ENCODE data around the gene PF4V1.

PF4V1 gene

GRCh38 chr4:73853718-73854473 lies 800 bp downstream of the PF4V1 start:
- TF ChIP-seq ZNF274 (IDR thresholded peaks at IDR 0.05; ENCODE audit: low read depth, low read length) = no peak
- no peak overlapping the region for H3K4me3 ChIP-seq (ENCODE audit: low read length)

- TF ChIP-seq ZNF274 (IDR thresholded peaks at IDR 0.05; ENCODE audit: low read depth, low read length) = no peak
- no peak overlapping the region for H3K4me3 ChIP-seq (ENCODE audit: low read length)
These were observed 2.3 kb downstream of the PF4V1 start for GRCh38 chr4:73855406-73855805.

GRCh38 chr4:73856518-73856917 lies 3.4 kb downstream of the PF4V1 start:
- TF ChIP-seq ZNF274 (IDR thresholded peaks at IDR 0.05; ENCODE audit: low read depth, low read length) = no peak
- H3K4me3 ChIP-seq (ENCODE audit: low read length) = no peak overlapping the region

- TF ChIP-seq ZNF274 (IDR thresholded peaks at IDR 0.05; ENCODE audit: low read depth, low read length) = no peak
- H3K4me3 ChIP-seq (ENCODE audit: low read length) = no peak overlapping the region
These were observed 6.6 kb downstream of the PF4V1 start for GRCh38 chr4:73859614-73860088.

GRCh38 chr4:73860181-73860580 lies 7.1 kb downstream of the PF4V1 start:
- H3K4me3 ChIP-seq (ENCODE audit: low read length) = no peak overlapping the region
- TF ChIP-seq ZNF274 (IDR thresholded peaks at IDR 0.05; ENCODE audit: low read depth, low read length) = no peak

- no peak overlapping the region for H3K4me3 ChIP-seq (ENCODE audit: low read length)
- TF ChIP-seq ZNF274 (IDR thresholded peaks at IDR 0.05; ENCODE audit: low read depth, low read length) = no peak
These were observed 7.8 kb downstream of the PF4V1 start for GRCh38 chr4:73860917-73861316.

- no peak for TF ChIP-seq ZNF274 (IDR thresholded peaks at IDR 0.05; ENCODE audit: low read depth, low read length)
- no peak overlapping the region for H3K4me3 ChIP-seq (ENCODE audit: low read length)
These were observed 9.2 kb downstream of the PF4V1 start for GRCh38 chr4:73862322-73862721.

GRCh38 chr4:73864365-73864764 lies 11.3 kb downstream of the PF4V1 start:
- TF ChIP-seq ZNF274 (IDR thresholded peaks at IDR 0.05; ENCODE audit: low read depth, low read length) = no peak
- no peak overlapping the region for H3K4me3 ChIP-seq (ENCODE audit: low read length)

GRCh38 chr4:73864961-73865360 lies 11.9 kb downstream of the PF4V1 start:
- H3K4me3 ChIP-seq (ENCODE audit: low read length) = no peak overlapping the region
- no peak for TF ChIP-seq ZNF274 (IDR thresholded peaks at IDR 0.05; ENCODE audit: low read depth, low read length)

GRCh38 chr4:73865431-73866096 lies 12.5 kb downstream of the PF4V1 start:
- no peak overlapping the region for H3K4me3 ChIP-seq (ENCODE audit: low read length)
- TF ChIP-seq ZNF274 (IDR thresholded peaks at IDR 0.05; ENCODE audit: low read depth, low read length) = no peak

GRCh38 chr4:73866246-73866645 lies 13.2 kb downstream of the PF4V1 start:
- H3K4me3 ChIP-seq (ENCODE audit: low read length) = no peak overlapping the region
- no peak for TF ChIP-seq ZNF274 (IDR thresholded peaks at IDR 0.05; ENCODE audit: low read depth, low read length)

GRCh38 chr4:73867783-73868182 lies 14.7 kb downstream of the PF4V1 start:
- TF ChIP-seq ZNF274 (IDR thresholded peaks at IDR 0.05; ENCODE audit: low read depth, low read length) = no peak
- no peak overlapping the region for H3K4me3 ChIP-seq (ENCODE audit: low read length)

- no peak overlapping the region for H3K4me3 ChIP-seq (ENCODE audit: low read length)
- TF ChIP-seq ZNF274 (IDR thresholded peaks at IDR 0.05; ENCODE audit: low read depth, low read length) = no peak
These were observed 15.4 kb downstream of the PF4V1 start for GRCh38 chr4:73868206-73869129.

All from GM08714 (cell line).